WTC11 (cell line): ENCODE measurements around the gene SGPL1. TPM values are rescaled to one million over a fixed set of nuclear protein-coding genes. Genes with fewer than 3 reads are reported as not detected.

ENCODE experiments used
- ATAC-seq: fragments of 200-7000 bp; cut with Tn5 transposase; 2 replicates; pipeline ENCODE4 v1.10.0; 2021; ENCODE audit warnings: mild to moderate bottlenecking, moderate library complexity
- CTCF ChIA-PET: fragments of 300-600 bp; sonication (Branson Sonifier 250); formaldehyde crosslinking; loops from one replicate; lab custom pipeline; 2021; ENCODE audit warnings: antibody characterized with exemption; lab: Charles Lee
- POLR2A ChIA-PET: fragments of 350-600 bp; sonication (Branson Sonifier 250); formaldehyde crosslinking; loops from one replicate; lab custom pipeline; 2021; ENCODE audit warnings: antibody characterized with exemption; lab: Charles Lee
- DNase-seq: peaks from one replicate; pipeline ENCODE4 v3.0.0; 2021; ENCODE audit warnings: low spot score
- H3K27ac Mint-ChIP-seq: 2 replicates; pipeline ENCODE4 v1.8.0; 2021; ENCODE audit warnings: mixed read lengths
- H3K27me3 Mint-ChIP-seq: 2 replicates; pipeline ENCODE4 v1.8.0; 2021; ENCODE audit warnings: low read depth, mild to moderate bottlenecking, moderate library complexity, mixed read lengths
- H3K36me3 Mint-ChIP-seq: 2 replicates; pipeline ENCODE4 v1.8.0; 2021; ENCODE audit warnings: mixed read lengths
- H3K4me1 Mint-ChIP-seq: 2 replicates; pipeline ENCODE4 v1.8.0; 2022; ENCODE audit warnings: mixed read lengths
- H3K4me3 Mint-ChIP-seq: 2 replicates; pipeline ENCODE4 v1.8.0; 2021; ENCODE audit warnings: mild to moderate bottlenecking, moderate library complexity, mixed read lengths
- H3K9me3 Mint-ChIP-seq: 2 replicates; pipeline ENCODE4 v1.8.0; 2021; ENCODE audit warnings: mixed read lengths
- AR ChIP-seq: fragments of 250-450 bp; sonication (Bioruptor Pico); IDR thresholded peaks from 2 replicates; pipeline ENCODE4 v1.9.0; 2021; ENCODE audit warnings: mild to moderate bottlenecking
- ARID4B ChIP-seq: sonication (generic); formaldehyde crosslinking; IDR thresholded peaks from 2 replicates; pipeline ENCODE4 v1.8.0; 2023; ENCODE audit warnings: missing genetic modification reagents, mild to moderate bottlenecking, borderline replicate concordance
- ATF3 ChIP-seq: sonication (generic); formaldehyde crosslinking; conservative IDR thresholded peaks from 2 replicates; pipeline ENCODE4 v1.8.1; 2022; ENCODE audit warnings: mild to moderate bottlenecking, missing genetic modification reagents
- CREB1 ChIP-seq: sonication (generic); formaldehyde crosslinking; IDR thresholded peaks from 2 replicates; pipeline ENCODE4 v1.8.0; 2023; ENCODE audit warnings: mild to moderate bottlenecking, missing genetic modification reagents
- CREM ChIP-seq: sonication (generic); formaldehyde crosslinking; IDR thresholded peaks from 2 replicates; pipeline ENCODE4 v1.8.1; 2022; ENCODE audit warnings: mild to moderate bottlenecking, missing genetic modification reagents, moderate library complexity
- EMX1 ChIP-seq: fragments of 250-450 bp; sonication (Bioruptor Pico); IDR thresholded peaks from 2 replicates; pipeline ENCODE4 v1.8.0; 2021; ENCODE audit warnings: mild to moderate bottlenecking
- GRHL2 ChIP-seq: fragments of 250-450 bp; sonication (Bioruptor Pico); IDR thresholded peaks from 2 replicates; pipeline ENCODE4 v1.8.0; 2022; ENCODE audit warnings: mild to moderate bottlenecking, moderate library complexity; ENCODE audit not compliant: insufficient replicate concordance, severe bottlenecking
- GTF2I ChIP-seq: fragments of 250-450 bp; sonication (Bioruptor Pico); conservative IDR thresholded peaks from 2 replicates; pipeline ENCODE4 v1.4.0; 2021; ENCODE audit warnings: mild to moderate bottlenecking
- IRF2 ChIP-seq: sonication (generic); formaldehyde crosslinking; IDR thresholded peaks from 2 replicates; pipeline ENCODE4 v1.8.0; 2022; ENCODE audit warnings: low read depth, missing genetic modification reagents, borderline replicate concordance
- JUN ChIP-seq: sonication (generic); formaldehyde crosslinking; IDR thresholded peaks from 2 replicates; pipeline ENCODE4 v1.8.0; 2023; ENCODE audit warnings: mild to moderate bottlenecking, missing genetic modification reagents
- OVOL2 ChIP-seq: fragments of 250-450 bp; sonication (Bioruptor Pico); IDR thresholded peaks from 2 replicates; pipeline ENCODE4 v1.9.0; 2021; ENCODE audit warnings: mild to moderate bottlenecking, borderline replicate concordance
- RORB ChIP-seq: fragments of 250-450 bp; sonication (Bioruptor Pico); IDR thresholded peaks from 2 replicates; pipeline ENCODE4 v1.9.0; 2021; ENCODE audit warnings: mild to moderate bottlenecking
- SOX15 ChIP-seq: fragments of 250-450 bp; sonication (Bioruptor Pico); IDR thresholded peaks from 2 replicates; pipeline ENCODE4 v1.9.0; 2021; ENCODE audit warnings: mild to moderate bottlenecking
- TP53 ChIP-seq: sonication (generic); formaldehyde crosslinking; IDR thresholded peaks from 2 replicates; pipeline ENCODE4 v1.8.1; 2023; ENCODE audit warnings: mild to moderate bottlenecking, missing genetic modification reagents
- ZBTB21 ChIP-seq: sonication (generic); formaldehyde crosslinking; IDR thresholded peaks from 2 replicates; pipeline ENCODE4 v1.8.1; 2023; ENCODE audit warnings: mild to moderate bottlenecking, missing genetic modification reagents, borderline replicate concordance
- ZNF232 ChIP-seq: sonication (generic); formaldehyde crosslinking; IDR thresholded peaks from 2 replicates; pipeline ENCODE4 v1.8.0; 2022; ENCODE audit warnings: mild to moderate bottlenecking, missing genetic modification reagents
- ZNF423 ChIP-seq: fragments of 250-450 bp; sonication (Bioruptor Pico); IDR thresholded peaks from 2 replicates; pipeline ENCODE4 v2.1.2; 2022; ENCODE audit warnings: mild to moderate bottlenecking, moderate library complexity
- ZSCAN18 ChIP-seq: fragments of 250-450 bp; sonication (Bioruptor Pico); IDR thresholded peaks from 2 replicates; pipeline ENCODE4 v2.1.2; 2022; ENCODE audit warnings: mild to moderate bottlenecking, moderate library complexity
- total RNA-seq: library from RNA; stranded (reverse); gene quantifications from 3 replicates; pipeline ENCODE4 v1.2.3, GENCODE V29; 2021
- TF ChIP-seq, protein P1 (sequence below): sonication (generic); formaldehyde crosslinking; IDR thresholded peaks from 2 replicates; pipeline ENCODE4 v1.8.1; 2022; ENCODE audit warnings: mild to moderate bottlenecking, moderate library complexity, missing genetic modification reagents
- TF ChIP-seq, protein P2 (sequence below): fragments of 250-450 bp; sonication (Bioruptor Pico); IDR thresholded peaks from 2 replicates; pipeline ENCODE4 v1.8.0; 2021; ENCODE audit warnings: mild to moderate bottlenecking
- TF ChIP-seq, protein P3 (sequence below): sonication (generic); formaldehyde crosslinking; IDR thresholded peaks from 2 replicates; pipeline ENCODE4 v1.8.1; 2022; ENCODE audit warnings: low read depth, missing genetic modification reagents, borderline replicate concordance

Gene SGPL1
- total RNA-seq, 1 experiment from 2014 or later = 44.6 TPM

GRCh38 chr10:70851597-70852475 lies 36.1 kb downstream of the SGPL1 start (continued):
- TF ChIP-seq ARID4B (CRISPR knock-in tag) (no peak), CREM (CRISPR knock-in tag) (no peak), ZNF232 (CRISPR knock-in tag) (no peak), GRHL2 (CRISPR knock-in tag) (no peak), EMX1 (CRISPR knock-in tag) (no peak)

- POLR2A ChIA-PET = no interaction called here
- H3K36me3 Mint-ChIP-seq = peaks cover 30% of the 10 kb centered on the region
- no peak overlapping the region for H3K4me3 Mint-ChIP-seq
- no peak for ATAC-seq
- H3K9me3 Mint-ChIP-seq = no peaks in the 10 kb centered on the region
- CTCF ChIA-PET = no interaction called here
- no peak for DNase-seq
- no peaks in the 10 kb centered on the region for H3K27me3 Mint-ChIP-seq
- H3K4me1 Mint-ChIP-seq = no peaks in the 10 kb centered on the region
- H3K27ac Mint-ChIP-seq = peak overlapping the region; percentile 14; the same call in 1 of the 2 replicates
- TF ChIP-seq TP53 (CRISPR knock-in tag) = no peak
- TF ChIP-seq GTF2I (CRISPR knock-in tag) = no peak
- no peak for TF ChIP-seq CREM (CRISPR knock-in tag)
- no peak for TF ChIP-seq OVOL2
- no peak for TF ChIP-seq RORB (CRISPR knock-in tag)
- TF ChIP-seq ZSCAN18 (CRISPR knock-in tag) = no peak
- TF ChIP-seq EMX1 (CRISPR knock-in tag) = no peak
- TF ChIP-seq ZNF423 (CRISPR knock-in tag) = no peak
- TF ChIP-seq, protein P1, sequence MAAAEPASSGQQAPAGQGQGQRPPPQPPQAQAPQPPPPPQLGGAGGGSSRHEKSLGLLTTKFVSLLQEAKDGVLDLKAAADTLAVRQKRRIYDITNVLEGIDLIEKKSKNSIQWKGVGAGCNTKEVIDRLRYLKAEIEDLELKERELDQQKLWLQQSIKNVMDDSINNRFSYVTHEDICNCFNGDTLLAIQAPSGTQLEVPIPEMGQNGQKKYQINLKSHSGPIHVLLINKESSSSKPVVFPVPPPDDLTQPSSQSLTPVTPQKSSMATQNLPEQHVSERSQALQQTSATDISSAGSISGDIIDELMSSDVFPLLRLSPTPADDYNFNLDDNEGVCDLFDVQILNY (CRISPR knock-in tag) = no peak
- TF ChIP-seq IRF2 (CRISPR knock-in tag) = no peak
- TF ChIP-seq, protein P2, sequence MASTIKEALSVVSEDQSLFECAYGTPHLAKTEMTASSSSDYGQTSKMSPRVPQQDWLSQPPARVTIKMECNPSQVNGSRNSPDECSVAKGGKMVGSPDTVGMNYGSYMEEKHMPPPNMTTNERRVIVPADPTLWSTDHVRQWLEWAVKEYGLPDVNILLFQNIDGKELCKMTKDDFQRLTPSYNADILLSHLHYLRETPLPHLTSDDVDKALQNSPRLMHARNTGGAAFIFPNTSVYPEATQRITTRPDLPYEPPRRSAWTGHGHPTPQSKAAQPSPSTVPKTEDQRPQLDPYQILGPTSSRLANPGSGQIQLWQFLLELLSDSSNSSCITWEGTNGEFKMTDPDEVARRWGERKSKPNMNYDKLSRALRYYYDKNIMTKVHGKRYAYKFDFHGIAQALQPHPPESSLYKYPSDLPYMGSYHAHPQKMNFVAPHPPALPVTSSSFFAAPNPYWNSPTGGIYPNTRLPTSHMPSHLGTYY (CRISPR knock-in tag) = no peak
- TF ChIP-seq SOX15 (CRISPR knock-in tag) = no peak
- TF ChIP-seq CREB1 (CRISPR knock-in tag) = no peak
- no peak for TF ChIP-seq AR (CRISPR knock-in tag)
- TF ChIP-seq, protein P3, sequence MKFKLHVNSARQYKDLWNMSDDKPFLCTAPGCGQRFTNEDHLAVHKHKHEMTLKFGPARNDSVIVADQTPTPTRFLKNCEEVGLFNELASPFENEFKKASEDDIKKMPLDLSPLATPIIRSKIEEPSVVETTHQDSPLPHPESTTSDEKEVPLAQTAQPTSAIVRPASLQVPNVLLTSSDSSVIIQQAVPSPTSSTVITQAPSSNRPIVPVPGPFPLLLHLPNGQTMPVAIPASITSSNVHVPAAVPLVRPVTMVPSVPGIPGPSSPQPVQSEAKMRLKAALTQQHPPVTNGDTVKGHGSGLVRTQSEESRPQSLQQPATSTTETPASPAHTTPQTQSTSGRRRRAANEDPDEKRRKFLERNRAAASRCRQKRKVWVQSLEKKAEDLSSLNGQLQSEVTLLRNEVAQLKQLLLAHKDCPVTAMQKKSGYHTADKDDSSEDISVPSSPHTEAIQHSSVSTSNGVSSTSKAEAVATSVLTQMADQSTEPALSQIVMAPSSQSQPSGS = no peak
- TF ChIP-seq ZBTB21 (CRISPR knock-in tag) = no peak
- TF ChIP-seq JUN = no peak
- TF ChIP-seq ATF3 (CRISPR knock-in tag) = no peak
These were observed 37.3 kb downstream of the SGPL1 start for GRCh38 chr10:70853038-70853437.
